C4-2B (cell line): ENCODE data around the gene CFAP97D2.

Experiments
- H3K27ac ChIP-seq: fragments of 450-650 bp; 2 replicates; pipeline ENCODE4 v1.5.1; 2017
- CTCF ChIP-seq: fragments of 450-650 bp; conservative IDR thresholded peaks from 2 replicates; pipeline ENCODE4 v1.5.1; 2017; ENCODE audit warnings: mild to moderate bottlenecking
- ZFX ChIP-seq: fragments of 450-650 bp; IDR thresholded peaks from 2 replicates; pipeline ENCODE4 v1.6.1; 2017

Gene CFAP97D2

GRCh38 chr13:114234645-114235421 is 55.8 kb downstream of the CFAP97D2 start, which contains the start of gene CDC16:
CDC16 (plus strand) TSS chr13:114234897; CDS start chr13:114235085, 188 bp downstream.
- peak; percentile 97 for TF ChIP-seq ZFX
- TF ChIP-seq CTCF = no peak
- H3K27ac ChIP-seq = peak within 1 kb of the TSS; percentile 84

DNA sequence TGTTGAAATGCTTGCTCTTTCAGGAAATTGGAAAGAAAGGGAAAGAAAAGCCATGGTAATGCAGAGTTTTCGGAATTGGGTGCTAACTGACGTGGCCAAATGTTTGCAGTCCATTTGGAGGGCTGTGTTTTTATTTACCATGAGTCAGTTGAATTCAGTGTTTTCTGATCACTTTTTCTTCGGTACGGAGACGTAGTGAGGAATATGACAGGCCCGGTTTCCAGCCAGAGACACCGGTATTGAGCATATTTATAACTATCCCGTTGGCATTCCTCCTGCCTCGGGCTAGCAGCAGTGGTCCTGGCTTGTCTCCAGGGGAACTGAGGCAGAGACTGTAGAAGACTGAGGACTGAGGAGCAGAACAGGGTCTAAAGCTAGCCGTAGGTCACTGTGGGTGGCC is 56.6 kb downstream of the CFAP97D2 start:
- H3K27ac ChIP-seq = peak overlapping the region; percentile 40; the same call in 1 of the 2 replicates
- TF ChIP-seq CTCF = no peak
- no peak for TF ChIP-seq ZFX

DNA sequence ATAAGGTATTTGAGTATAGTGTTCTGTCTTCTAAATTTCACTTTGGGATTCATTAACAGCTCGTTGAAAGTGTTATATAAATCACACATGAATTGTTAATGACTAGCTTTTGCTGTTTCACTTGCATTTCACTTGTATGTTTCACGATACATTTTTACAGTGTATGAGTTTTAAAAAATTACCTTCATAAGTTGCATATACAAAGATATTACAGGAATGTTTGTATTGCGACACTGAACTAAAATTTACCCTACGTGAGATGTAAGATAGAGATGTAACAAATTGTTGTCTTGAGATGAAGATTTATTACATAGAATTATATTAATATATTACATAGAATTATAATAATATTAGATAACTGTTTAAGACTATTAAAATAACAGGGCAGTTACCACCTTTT is 57.2 kb downstream of the CFAP97D2 start:
- no peak for TF ChIP-seq ZFX
- no peak for TF ChIP-seq CTCF
- no peak overlapping the region; the same call in 1 of the 2 replicates for H3K27ac ChIP-seq

DNA sequence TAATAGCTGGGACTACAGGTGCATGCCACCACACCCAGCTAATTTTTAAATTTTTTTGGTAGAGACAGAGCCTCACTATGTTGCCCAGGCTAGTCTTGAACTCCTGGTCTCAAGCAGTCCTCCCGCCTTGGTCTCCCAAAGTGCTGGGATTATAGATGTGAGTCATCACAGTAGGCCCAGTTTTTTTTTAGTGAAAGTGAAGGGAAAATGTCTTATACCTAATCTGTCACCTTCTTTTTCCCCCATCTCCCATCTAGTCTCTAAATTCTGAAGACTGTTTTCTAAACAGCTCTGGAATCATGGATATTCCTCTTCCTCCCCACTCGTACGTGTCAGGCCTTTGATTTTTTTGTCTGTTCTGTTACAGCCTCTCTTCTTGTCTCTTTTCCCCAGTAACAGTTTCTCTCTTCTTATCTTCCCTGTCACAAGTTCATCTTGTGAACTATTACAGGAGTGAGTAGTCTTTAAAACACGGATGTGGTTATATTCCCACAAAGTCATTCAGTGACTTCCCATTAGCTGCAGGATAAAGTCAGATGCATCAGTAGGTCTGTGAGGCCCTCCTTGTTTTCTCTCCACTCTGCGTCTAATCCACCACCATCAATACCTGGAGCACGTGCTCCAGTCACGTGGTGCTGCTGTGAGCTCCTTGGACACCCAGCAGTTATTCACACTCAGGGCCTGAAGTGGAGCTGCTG is 58.5 kb downstream of the CFAP97D2 start:
- no peak for TF ChIP-seq CTCF
- no peak for TF ChIP-seq ZFX
- H3K27ac ChIP-seq = no peak overlapping the region

- TF ChIP-seq ZFX = no peak
- no peak for TF ChIP-seq CTCF
- H3K27ac ChIP-seq = no peak overlapping the region
Measured at GRCh38 chr13:114241918-114242317, 62.9 kb downstream of the CFAP97D2 start.

- H3K27ac ChIP-seq = no peak overlapping the region
- no peak for TF ChIP-seq ZFX
- TF ChIP-seq CTCF = no peak
Measured at GRCh38 chr13:114243971-114244370, 64.9 kb downstream of the CFAP97D2 start.

DNA sequence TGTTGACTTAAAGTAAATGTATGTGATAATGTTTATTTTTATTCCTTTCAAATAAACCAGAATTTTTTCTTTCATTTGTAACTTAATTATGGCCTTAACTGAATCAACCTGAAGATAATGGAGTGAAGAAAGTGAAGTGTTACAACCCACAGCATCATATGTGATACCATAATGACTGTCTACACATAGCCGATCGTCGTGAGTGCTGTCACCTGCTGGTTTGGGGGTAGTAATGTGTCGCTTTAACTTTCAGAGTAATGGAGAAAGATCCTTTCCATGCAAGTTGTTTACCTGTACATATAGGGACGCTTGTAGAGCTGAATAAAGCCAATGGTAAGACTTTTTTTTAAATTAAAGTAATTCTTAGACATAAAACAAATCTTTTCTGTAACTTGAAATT is 65.6 kb downstream of the CFAP97D2 start:
- TF ChIP-seq ZFX = no peak
- 0 out of 2 replicates have a peak, but pooled peaks have one; percentile 6 for TF ChIP-seq CTCF
- H3K27ac ChIP-seq = no peak overlapping the region
